ENCODE measurements around the gene UBR4.

Gene UBR4

DNA sequence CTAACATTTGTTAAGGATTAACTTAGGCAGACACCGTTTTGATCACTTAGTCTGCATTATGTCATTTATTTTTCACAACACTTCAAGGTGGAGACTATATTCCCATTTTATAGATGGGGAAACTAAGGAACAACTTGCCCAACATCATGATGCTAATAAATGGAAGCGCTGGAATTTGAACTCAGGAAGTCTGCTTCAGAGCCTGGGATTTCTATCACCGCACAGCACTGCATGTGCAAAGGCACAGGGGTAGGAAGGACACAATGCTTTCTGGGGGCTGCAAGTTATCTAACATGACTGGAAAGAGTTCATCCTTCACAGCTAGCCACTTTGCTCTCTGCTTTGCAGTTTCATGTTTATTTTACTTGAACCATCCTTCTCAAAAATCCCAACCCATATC is 100.5 kb downstream of the UBR4 start:
- TF ChIP-seq, protein P1, sequence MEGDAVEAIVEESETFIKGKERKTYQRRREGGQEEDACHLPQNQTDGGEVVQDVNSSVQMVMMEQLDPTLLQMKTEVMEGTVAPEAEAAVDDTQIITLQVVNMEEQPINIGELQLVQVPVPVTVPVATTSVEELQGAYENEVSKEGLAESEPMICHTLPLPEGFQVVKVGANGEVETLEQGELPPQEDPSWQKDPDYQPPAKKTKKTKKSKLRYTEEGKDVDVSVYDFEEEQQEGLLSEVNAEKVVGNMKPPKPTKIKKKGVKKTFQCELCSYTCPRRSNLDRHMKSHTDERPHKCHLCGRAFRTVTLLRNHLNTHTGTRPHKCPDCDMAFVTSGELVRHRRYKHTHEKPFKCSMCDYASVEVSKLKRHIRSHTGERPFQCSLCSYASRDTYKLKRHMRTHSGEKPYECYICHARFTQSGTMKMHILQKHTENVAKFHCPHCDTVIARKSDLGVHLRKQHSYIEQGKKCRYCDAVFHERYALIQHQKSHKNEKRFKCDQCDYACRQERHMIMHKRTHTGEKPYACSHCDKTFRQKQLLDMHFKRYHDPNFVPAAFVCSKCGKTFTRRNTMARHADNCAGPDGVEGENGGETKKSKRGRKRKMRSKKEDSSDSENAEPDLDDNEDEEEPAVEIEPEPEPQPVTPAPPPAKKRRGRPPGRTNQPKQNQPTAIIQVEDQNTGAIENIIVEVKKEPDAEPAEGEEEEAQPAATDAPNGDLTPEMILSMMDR (IDR thresholded peaks at IDR 0.05; ENCODE audit: low read depth, low read length) = no peak
- DNase-seq (ENCODE audit: extremely low read depth, low read depth) = no peak

DNA sequence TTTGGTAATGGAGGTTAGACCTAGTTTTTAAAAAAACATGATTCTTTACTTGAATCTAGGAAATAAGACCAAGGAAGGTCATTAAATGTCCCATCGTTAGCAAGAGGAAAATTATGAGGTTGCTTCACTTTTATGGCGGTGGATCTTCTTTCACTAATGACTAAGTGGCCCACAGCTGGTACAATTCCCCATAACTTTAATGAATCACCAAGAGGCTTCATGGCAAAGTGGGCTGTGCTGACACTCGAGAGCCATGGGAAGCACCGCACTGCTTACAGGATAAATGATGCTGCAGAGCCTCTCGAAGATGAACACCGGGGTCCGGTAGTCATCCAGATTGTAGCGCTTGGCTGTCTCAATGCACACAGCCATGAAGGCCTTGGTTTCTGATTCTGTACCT is 108.8 kb downstream of the UBR4 start:
- TF ChIP-seq, protein P1 (IDR thresholded peaks at IDR 0.05; ENCODE audit: low read depth, low read length) = no peak
- DNase-seq (ENCODE audit: extremely low read depth, low read depth) = no peak

DNA sequence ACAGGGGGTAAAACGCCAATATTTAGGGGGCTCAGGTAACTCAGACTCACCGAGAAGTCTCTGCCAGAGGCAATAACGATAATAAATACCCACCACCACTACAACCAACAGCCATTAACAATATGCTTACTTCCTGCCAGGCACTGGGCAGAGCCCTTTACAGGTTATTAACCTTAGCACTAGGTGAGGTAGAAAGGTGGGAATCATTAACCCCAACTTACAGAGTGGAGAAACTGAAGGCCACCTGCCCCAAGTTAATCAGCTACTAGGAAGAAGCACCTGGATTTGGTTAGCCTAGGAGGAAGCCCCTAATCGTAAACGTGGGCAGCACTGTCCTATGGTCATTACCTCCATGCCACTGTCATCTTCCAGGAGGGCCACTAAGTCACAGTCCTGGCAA is 110.0 kb downstream of the UBR4 start:
- DNase-seq (ENCODE audit: extremely low read depth, low read depth) = no peak
- TF ChIP-seq, protein P1 (IDR thresholded peaks at IDR 0.05; ENCODE audit: low read depth, low read length) = no peak

DNA sequence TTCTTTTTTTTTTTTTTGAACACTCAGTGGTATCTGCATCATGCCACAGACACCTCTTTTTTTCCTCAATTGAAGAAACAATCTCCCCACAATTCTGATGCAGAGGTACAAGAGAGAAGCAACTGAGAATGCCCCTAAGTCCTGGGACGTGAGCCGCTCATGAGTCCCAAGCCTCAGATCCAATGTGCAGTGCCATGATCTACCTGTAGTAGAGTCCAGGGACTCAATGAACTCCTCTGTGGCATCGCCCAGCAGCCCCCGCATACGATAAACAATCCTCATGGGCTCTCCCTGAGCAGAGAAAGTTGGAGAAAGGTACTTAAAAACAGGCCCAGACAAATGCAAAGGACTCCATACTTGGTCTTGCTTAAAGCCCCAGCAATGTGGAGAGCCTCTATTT is 113.1 kb downstream of the UBR4 start:
- no peak for DNase-seq (ENCODE audit: extremely low read depth, low read depth)
- TF ChIP-seq, protein P1 (IDR thresholded peaks at IDR 0.05; ENCODE audit: low read depth, low read length) = no peak

DNA sequence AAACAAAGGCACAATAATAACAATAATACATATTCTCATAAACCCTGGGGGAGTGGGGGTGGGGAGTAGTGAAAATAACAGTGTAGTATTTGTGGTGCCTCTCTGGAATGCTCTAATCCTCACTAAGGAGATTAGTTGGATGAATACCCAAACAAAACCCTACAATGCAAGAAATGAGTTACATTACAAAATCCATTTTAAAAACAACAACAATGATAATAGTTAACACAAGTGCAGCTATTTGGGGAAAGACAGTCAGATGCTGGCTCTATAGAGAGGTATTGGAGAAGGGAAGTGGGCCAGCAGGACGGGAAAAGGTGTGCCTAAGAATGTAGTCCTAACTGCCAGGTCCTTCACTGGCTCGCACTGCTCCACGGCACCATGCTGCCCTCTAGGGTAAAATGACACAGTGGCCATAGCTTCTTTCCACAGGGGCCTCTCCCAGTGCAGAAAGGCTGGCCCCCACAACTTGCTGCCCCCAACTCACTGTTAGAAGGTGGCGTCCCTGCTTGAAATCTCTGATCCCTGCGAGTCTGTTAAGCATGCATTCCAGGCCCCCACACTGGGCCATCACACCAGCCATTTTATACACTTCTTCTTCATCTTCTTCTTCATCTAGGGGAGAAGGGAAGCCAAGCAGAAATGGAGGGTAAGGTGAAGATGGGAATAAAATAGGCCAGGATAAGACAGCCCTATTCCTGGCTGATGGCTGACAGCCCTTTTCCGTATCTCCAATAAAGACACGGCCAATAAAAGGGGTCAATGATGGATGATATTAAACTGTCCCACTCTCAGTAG is 113.8 kb downstream of the UBR4 start:
- TF ChIP-seq, protein P1 (IDR thresholded peaks at IDR 0.05; ENCODE audit: low read depth, low read length) = peak; percentile 29
- no peak for DNase-seq (ENCODE audit: extremely low read depth, low read depth)

DNA sequence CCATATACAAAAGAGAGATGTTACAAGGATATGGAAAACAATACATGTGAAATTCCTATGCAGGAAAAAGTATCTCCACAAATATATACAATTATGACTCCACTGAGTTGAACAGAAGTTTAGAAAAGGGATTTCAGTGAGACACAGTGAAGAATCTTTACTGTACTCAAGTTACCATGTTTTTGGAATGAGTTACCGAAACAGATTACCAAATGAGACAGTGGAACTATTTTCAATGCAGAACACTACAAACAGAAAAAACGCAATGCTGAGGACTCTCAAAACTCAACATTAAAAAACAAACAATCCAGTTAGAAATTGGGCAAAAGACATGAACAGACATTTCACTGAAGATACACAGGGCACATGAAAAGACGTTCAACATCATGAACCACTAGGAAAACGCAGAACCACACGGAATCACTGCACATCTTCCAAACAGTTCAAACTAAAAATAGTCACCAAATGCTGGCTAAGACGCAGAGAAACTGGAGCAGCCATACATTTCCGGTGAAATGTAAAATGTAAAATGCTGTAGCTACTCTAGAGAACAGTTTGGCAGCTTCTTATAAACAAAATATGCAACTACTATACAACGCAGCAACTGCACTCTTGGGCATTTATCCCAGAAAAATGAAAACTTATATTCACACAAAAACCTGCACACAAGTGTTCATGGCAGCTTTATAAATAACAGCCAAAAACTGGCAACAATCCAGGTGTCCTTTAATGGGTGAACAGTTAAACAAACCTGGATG is 118.7 kb downstream of the UBR4 start:
- TF ChIP-seq, protein P1 (IDR thresholded peaks at IDR 0.05; ENCODE audit: low read depth, low read length) = no peak
- DNase-seq (ENCODE audit: extremely low read depth, low read depth) = peak; percentile 15

DNA sequence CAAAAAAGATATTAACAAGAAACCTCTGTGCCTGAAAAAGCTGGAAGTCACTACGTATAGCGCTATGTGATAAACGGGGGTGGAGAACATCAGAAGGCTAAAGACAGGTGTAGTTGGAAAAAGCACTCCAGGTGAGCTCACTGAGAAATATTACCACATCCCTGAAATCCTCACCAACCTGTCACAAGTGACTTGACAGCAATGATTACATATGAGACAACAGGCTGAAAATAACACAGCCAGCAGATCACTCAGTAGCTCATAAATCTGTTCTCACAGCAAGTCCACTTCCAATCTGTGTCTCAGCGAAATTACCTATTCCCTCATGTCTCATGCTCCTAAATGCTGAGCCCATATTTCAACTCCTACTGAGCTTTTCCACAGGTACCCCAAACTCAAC is 120.5 kb downstream of the UBR4 start:
- TF ChIP-seq, protein P1 (IDR thresholded peaks at IDR 0.05; ENCODE audit: low read depth, low read length) = no peak
- no peak for DNase-seq (ENCODE audit: extremely low read depth, low read depth)

All from AG09319 (cell line).